GM10248 (cell line): ENCODE measurements around the gene GRAMD1B.

Source experiments
- CTCF ChIA-PET: fragments of 300-600 bp; sonication (Branson Sonifier 250); formaldehyde crosslinking; extraction: SDS; loops from one replicate; lab custom pipeline; 2021; ENCODE audit warnings: antibody characterized with exemption; lab: Yijun Ruan, JAX
- POLR2A ChIA-PET: fragments of 350-650 bp; sonication (Branson Sonifier 250); formaldehyde crosslinking; extraction: SDS; loops from one replicate; lab custom pipeline; 2020; ENCODE audit warnings: antibody characterized with exemption; lab: Yijun Ruan, JAX
- DNase-seq: peaks from one replicate; pipeline ENCODE4 v3.0.0; 2012; ENCODE audit errors: extremely low spot score
- TF ChIP-seq, protein P1 (sequence below): IDR thresholded peaks from 2 replicates; pipeline ENCODE4 v1.5.1; 2012; ENCODE audit warnings: mild to moderate bottlenecking, low read depth; ENCODE audit errors: extremely low read depth, missing control alignments, control extremely low read depth

GRAMD1B gene

DNA sequence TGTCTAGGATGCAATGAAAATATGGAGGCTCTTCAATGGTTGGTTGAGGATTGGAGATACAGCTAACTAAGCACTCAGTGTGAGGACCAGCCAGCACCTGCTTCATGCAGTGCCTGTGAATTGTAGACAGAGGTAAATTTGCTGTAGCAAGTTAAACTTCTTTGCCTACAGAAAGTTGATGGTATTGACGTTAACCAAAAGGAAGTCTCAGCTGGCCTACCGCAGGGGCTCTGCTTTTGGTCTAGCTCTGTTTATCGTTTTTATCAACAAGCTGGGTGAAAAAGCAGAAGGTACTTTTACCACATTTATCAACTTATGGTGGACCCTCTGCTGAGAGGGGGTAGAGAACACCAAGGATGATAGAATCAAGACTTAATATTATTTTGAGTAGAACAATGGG, 51.6 kb downstream of the GRAMD1B start:
- TF ChIP-seq, protein P1, sequence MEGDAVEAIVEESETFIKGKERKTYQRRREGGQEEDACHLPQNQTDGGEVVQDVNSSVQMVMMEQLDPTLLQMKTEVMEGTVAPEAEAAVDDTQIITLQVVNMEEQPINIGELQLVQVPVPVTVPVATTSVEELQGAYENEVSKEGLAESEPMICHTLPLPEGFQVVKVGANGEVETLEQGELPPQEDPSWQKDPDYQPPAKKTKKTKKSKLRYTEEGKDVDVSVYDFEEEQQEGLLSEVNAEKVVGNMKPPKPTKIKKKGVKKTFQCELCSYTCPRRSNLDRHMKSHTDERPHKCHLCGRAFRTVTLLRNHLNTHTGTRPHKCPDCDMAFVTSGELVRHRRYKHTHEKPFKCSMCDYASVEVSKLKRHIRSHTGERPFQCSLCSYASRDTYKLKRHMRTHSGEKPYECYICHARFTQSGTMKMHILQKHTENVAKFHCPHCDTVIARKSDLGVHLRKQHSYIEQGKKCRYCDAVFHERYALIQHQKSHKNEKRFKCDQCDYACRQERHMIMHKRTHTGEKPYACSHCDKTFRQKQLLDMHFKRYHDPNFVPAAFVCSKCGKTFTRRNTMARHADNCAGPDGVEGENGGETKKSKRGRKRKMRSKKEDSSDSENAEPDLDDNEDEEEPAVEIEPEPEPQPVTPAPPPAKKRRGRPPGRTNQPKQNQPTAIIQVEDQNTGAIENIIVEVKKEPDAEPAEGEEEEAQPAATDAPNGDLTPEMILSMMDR, result no peak
- ChIA-PET POLR2A (no interaction called here), CTCF (interaction anchor here (0.7 to 7.9 kb wide), 7 partner anchors 12 to 180 kb away, joined by 3 to 79 read pairs (median 3); no protein-coding TSS in a partner anchor)
- DNase-seq, result no peak

DNA sequence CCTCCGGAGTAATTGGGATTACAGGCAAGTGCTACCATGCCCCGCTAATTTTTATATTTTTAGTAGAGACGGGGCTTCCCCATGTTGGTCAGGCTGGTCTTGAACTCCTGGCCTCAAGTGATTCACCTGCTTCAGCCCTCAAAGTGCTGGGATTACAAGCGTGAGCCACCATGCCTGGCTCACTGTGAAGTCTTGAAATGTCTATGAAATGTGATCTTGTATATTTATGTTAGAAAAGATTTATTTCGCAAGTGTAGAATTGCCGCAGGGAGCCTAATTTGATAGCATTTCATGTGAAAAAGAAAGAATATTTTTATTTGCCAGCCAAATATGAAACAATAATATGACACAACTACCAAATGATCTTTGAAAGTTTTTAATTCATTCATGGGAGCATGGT, 52.1 kb downstream of the GRAMD1B start:
- TF ChIP-seq, protein P1, result no peak
- ChIA-PET CTCF (interaction anchor here (0.7 to 7.9 kb wide), 7 partner anchors 12 to 181 kb away, joined by 3 to 79 read pairs (median 3); no protein-coding TSS in a partner anchor), POLR2A (no interaction called here)
- no peak for DNase-seq

DNA sequence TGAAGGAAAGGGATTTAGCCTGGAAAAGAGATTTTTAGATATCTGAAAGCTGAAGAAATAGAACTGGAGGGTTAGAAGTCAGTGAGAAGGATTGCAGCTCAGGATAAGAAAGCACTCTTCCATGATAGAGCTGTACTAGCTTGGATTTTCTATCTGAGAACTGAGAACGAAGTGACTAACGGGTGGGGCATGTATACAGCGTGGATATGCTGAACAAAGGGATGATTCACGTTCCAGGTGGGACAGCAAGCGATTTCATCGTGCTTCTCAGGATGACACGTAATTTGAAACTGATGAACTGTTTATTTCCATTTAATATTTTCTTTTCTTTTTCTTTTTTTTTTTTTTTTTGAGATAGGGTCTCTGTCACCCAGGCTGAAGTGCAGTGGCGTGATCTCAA, 53.0 kb downstream of the GRAMD1B start:
- ChIA-PET CTCF (interaction anchor here (1.0 to 2.7 kb wide), 5 partner anchors 11 to 222 kb away, joined by 3 to 15 read pairs (median 6); no protein-coding TSS in a partner anchor), POLR2A (no interaction called here)
- TF ChIP-seq, protein P1, result no peak
- DNase-seq, result no peak

DNA sequence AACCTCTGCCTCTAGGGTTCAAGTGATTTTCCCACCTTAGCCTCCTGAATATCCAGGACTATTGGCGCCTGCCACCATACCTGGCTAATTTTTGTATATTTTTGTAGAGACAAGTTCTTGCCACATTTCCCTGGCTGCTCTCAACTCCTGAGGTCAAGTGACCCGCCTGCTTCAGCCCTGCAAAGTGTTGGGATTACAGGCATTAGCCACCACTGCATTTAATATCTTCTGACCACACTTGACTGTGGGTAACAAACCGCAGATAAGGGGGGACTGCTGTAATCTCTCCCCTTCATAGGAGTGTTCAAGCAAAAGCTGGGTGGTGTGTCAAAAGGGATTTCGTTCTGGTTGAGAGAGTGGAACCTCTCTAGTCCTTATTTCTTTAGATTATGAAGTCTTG, 53.4 kb downstream of the GRAMD1B start:
- ChIA-PET CTCF (interaction anchor here (1.0 to 2.7 kb wide), 7 partner anchors 10 to 222 kb away, joined by 3 to 15 read pairs (median 6); no protein-coding TSS in a partner anchor), POLR2A (no interaction called here)
- no peak for DNase-seq
- TF ChIP-seq, protein P1, result no peak

DNA sequence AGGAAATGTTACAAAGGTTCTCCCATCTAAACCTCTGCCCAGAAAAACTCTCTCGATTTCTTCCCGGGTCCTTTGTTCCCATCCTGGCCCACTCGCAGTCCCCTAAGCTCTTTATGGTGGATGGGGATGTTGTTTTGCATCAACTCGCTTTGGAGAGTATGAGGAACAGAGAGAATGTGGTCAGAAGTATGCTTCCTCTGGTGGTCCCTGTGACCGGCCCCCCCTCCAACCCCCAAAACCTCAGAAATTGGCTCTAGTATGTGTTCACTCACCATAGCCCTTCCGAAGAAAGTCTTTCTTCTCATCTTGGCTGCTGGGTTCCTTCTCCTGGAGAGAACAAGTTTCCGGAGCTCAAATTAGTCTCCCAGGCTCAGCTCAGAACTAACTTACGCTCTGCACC, 54.4 kb downstream of the GRAMD1B start:
- TF ChIP-seq, protein P1, result no peak
- ChIA-PET CTCF (interaction anchor here (1.0 to 2.7 kb wide), 9 partner anchors 9 to 381 kb away, joined by 3 to 15 read pairs (median 5); no protein-coding TSS in a partner anchor), POLR2A (no interaction called here)
- DNase-seq, result no peak

DNA sequence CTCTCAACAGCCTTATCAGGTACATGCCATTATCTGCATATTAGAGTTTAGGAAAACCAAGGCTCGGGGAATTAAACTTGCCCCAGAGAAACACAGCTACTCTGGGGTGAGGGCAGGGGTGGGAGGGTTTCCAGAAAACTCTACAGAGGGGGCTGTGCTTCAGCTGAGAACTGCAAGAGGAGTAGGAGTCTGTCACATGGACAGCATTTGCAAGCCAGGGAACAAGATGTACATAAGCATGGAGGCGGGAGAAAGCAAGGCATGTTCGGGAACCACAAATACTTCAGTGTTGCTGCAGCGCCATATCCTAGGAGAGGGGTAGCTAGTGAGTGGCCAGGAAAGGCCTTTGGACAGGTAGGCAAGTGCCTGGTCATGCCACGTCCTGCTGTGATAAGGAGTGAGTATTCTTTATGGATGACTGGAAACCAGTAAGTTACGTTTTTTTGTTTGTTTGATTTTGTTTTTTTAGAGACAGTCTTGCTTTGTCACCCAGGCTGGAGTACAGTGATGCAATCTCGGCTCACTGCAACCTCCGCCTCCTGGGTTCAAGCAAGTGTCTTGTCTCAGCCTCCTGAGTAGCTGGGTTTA, 57.2 kb downstream of the GRAMD1B start:
- DNase-seq, result no peak
- CTCF ChIA-PET, result interaction anchor here (0.8 to 1.5 kb wide), 6 partner anchors 9 to 232 kb away, joined by 3 to 7 read pairs (median 4); no protein-coding TSS in a partner anchor
- POLR2A ChIA-PET, result no interaction called here
- TF ChIP-seq, protein P1, result no peak
